Prostate gland (tissue), 2 donors: ENCODE measurements around the gene ANKRD2. TPM values are rescaled to one million over a fixed set of nuclear protein-coding genes. Genes with fewer than 3 reads are reported as not detected.
A peak's percentile ranks its signal among the peaks of the same experiment; 100 is the strongest.

Source experiments
- DNase-seq: peaks from one replicate; pipeline ENCODE4 v3.0.0-alpha.2; 2019; ENCODE audit warnings: low spot score
- H3K27ac ChIP-seq, 2 donors: fragments of 200-600 bp; sonication (generic); 2 replicates each; pipeline ENCODE4 v1.5.1; 2017 to 2019
- H3K27me3 ChIP-seq: fragments of 200-600 bp; sonication (generic); replicated peaks from 2 replicates; pipeline ENCODE4 v1.5.1; 2019; ENCODE audit not compliant: insufficient read depth
- H3K36me3 ChIP-seq, 2 donors: fragments of 200-600 bp; sonication (generic); 1 replicate in 1 of 2; 2 replicates in 1 of 2; pipeline versions ENCODE4 v1.5.1 to v1.8.1; 2017 to 2019
- H3K4me1 ChIP-seq: fragments of 200-600 bp; sonication (generic); replicated peaks from 2 replicates; pipeline ENCODE4 v1.5.1; 2019
- H3K4me3 ChIP-seq, 2 donors: fragments of 200-600 bp; sonication (generic); 2 replicates each; pipeline ENCODE4 v1.5.1; 2017 to 2019
- H3K9me3 ChIP-seq: fragments of 200-600 bp; sonication (generic); 2 replicates; pipeline ENCODE4 v1.5.1; 2017
- POLR2A ChIP-seq: fragments of 450-650 bp; IDR thresholded peaks from one replicate; pipeline ENCODE4 v1.6.1; 2016; ENCODE audit warnings: antibody characterized with exemption, mild to moderate bottlenecking
- POLR2AphosphoS5 ChIP-seq: sonication (generic); formaldehyde crosslinking; IDR thresholded peaks from one replicate; pipeline ENCODE4 v1.6.1; 2017; ENCODE audit warnings: antibody characterized with exemption
- WGBS: methylation state at CpG from one replicate; pipeline ENCODE4 v1.1.5; 2018; 5-methylcytosine and 5-hydroxymethylcytosine counted together
- intact Hi-C: fragments of 100-400 bp; cut with DNase I; formaldehyde crosslinking; loops from one replicate; pipeline ENCODE4 v1.14.2; 2022
- total RNA-seq, 2 donors: library from RNA; depleted of rRNA; stranded (reverse); fragments of >200 nt; gene quantifications; one replicate each; pipeline ENCODE4 v1.1.0, GENCODE V29; 2016
- TF ChIP-seq, protein P1 (sequence below), 4 experiments: fragments of 200-600 bp in 2 of 4; fragments of 450-650 bp in 2 of 4; sonication (generic) in 2 of 4; IDR thresholded peaks; 1 replicate in 3 of 4; 2 replicates in 1 of 4; pipeline ENCODE4 v1.5.1; 2016 to 2019; ENCODE audit warnings: antibody characterized with exemption in 4 of 4, mild to moderate bottlenecking in 2 of 4, moderate library complexity in 2 of 4

ANKRD2 gene
- total RNA-seq, 2 donors from 2014 or later: 13.9 TPM; not detected in 1

DNA sequence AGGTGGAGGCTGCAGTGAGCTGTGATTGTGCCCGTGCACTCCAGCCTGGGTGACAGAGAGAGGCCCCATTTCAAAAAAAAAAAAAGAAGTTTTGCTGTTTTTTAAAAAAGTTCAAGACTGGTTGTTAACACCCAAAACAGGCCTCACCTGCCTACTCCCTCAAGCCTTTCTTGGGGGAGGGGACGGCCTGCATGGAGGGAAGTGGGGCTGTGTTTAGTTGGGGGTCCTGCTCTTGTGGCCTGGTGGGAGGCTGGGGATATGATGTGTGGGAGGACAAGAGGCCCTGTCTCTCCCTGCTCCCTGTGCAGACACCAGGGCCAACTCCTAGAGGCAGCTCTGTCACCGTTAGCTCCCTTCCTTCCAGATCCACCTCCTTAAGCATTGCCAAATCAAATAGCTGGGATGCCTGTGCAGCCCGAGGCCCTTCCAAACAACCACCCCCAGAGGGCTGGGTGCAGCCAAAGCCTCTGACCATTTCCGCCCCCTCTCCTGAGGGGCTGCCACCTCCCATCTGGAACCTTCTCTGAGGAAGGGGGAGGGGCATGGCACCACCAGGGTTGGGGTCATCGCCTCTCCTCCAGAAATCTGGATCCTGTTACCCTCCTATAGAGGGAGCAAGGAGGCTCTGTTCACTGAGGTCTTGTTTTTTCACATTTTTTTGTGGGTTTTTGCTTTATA is 32.9 kb upstream of the ANKRD2 start:
- H3K4me3 ChIP-seq: no peak overlapping the region
- WGBS: 45% methylated on average over 6 of the region's 6 CpGs
- H3K36me3 ChIP-seq: no peaks in the 10 kb centered on the region
- no peaks in the 10 kb centered on the region for H3K27me3 ChIP-seq
- H3K4me1 ChIP-seq: peaks cover 8% of the 10 kb centered on the region
- TF ChIP-seq POLR2AphosphoS5: no peak
- H3K27ac ChIP-seq: peak overlapping the region in 1 of 2 donors; percentile 11
- intact Hi-C loops: loop anchor here (5.0 kb wide), 1 partner anchor 42 kb away; the partner anchor contains the start of genes MMS19 and UBTD1
- H3K9me3 ChIP-seq: no peaks in the 10 kb centered on the region
- DNase-seq: no peak

DNA sequence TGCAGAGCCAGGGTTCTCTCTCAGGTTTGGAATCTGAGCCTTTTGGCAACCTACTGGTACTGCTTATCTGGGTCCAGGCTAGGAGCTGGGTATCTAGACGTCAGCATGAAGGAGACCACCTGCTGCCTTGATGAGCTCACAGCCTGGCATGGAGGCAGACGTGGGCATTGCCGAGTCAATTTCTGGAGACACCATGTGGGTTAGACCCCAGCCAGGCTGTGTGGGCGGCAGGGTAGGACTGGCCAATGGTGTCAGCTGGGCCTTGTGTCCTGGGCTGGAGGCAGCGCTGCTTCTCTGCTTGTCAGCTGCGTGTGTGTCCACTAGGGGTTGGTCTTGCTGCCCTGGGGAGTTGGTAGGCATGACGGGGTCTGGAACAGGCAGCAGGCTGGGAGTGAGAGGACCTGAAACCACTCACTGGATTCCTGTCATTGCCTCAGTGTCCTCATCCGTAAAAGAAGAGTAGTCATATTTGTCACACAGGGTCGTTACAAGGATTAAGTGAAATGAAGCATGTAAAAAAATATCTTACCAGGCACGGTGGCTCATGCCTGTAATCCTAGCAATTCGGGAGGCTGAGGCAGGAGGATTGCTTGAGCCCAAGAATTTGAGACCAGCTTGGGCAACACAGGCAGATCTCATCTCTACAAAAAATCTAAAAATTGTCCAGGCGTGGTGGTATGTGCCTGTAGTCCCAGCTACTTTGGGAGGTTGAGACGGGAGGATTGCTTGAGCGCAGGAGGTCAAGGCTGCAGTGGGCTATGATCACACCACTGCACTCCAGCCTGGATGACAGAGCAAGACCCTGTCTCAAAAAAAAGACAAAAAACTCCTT is 31.7 kb upstream of the ANKRD2 start:
- no peak overlapping the region for H3K4me3 ChIP-seq
- intact Hi-C loops: loop anchor here (5.0 kb wide), 1 partner anchor 44 kb away; the partner anchor contains the start of genes MMS19 and UBTD1
- H3K36me3 ChIP-seq: no peaks in the 10 kb centered on the region
- TF ChIP-seq, protein P1, sequence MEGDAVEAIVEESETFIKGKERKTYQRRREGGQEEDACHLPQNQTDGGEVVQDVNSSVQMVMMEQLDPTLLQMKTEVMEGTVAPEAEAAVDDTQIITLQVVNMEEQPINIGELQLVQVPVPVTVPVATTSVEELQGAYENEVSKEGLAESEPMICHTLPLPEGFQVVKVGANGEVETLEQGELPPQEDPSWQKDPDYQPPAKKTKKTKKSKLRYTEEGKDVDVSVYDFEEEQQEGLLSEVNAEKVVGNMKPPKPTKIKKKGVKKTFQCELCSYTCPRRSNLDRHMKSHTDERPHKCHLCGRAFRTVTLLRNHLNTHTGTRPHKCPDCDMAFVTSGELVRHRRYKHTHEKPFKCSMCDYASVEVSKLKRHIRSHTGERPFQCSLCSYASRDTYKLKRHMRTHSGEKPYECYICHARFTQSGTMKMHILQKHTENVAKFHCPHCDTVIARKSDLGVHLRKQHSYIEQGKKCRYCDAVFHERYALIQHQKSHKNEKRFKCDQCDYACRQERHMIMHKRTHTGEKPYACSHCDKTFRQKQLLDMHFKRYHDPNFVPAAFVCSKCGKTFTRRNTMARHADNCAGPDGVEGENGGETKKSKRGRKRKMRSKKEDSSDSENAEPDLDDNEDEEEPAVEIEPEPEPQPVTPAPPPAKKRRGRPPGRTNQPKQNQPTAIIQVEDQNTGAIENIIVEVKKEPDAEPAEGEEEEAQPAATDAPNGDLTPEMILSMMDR (IDR thresholded peaks at IDR 0.05): no peak
- TF ChIP-seq POLR2AphosphoS5: no peak
- no peak for TF ChIP-seq POLR2A
- H3K9me3 ChIP-seq: no peaks in the 10 kb centered on the region
- H3K27me3 ChIP-seq: no peaks in the 10 kb centered on the region
- H3K27ac ChIP-seq: peak overlapping the region in 1 of 2 donors; percentile 82
- 90% methylated on average over 14 of the region's 14 CpGs for WGBS
- peaks cover 8% of the 10 kb centered on the region for H3K4me1 ChIP-seq
- DNase-seq: no peak

GRCh38 chr10:97542169-97543024 is 30.2 kb upstream of the ANKRD2 start:
- H3K27ac ChIP-seq: peak overlapping the region; percentile 78 to 82
- TF ChIP-seq, protein P1 (IDR thresholded peaks at IDR 0.05): no peak
- peak; percentile 76 for TF ChIP-seq POLR2AphosphoS5
- no peak overlapping the region for H3K4me3 ChIP-seq
- H3K27me3 ChIP-seq: no peaks in the 10 kb centered on the region
- DNase-seq: peak; percentile 60
- H3K9me3 ChIP-seq: no peaks in the 10 kb centered on the region
- 41% methylated on average over 9 of the region's 9 CpGs for WGBS
- H3K4me1 ChIP-seq: peaks cover 8% of the 10 kb centered on the region
- intact Hi-C loops: loop anchor here (5.0 kb wide), 1 partner anchor 45 kb away; the partner anchor contains the start of genes MMS19 and UBTD1
- no peaks in the 10 kb centered on the region for H3K36me3 ChIP-seq

GRCh38 chr10:97543025-97543546 is 29.5 kb upstream of the ANKRD2 start:
- H3K27ac ChIP-seq: peak overlapping the region; percentile 78 to 82
- TF ChIP-seq POLR2AphosphoS5: peak; percentile 71
- no peak for TF ChIP-seq POLR2A
- TF ChIP-seq, protein P1 (IDR thresholded peaks at IDR 0.05): no peak
- intact Hi-C loops: loop anchor here (5.0 kb wide), 1 partner anchor 46 kb away; the partner anchor contains the start of genes MMS19 and UBTD1
- DNase-seq: peak; percentile 51
- 60% methylated on average over 10 of the region's 10 CpGs for WGBS
- H3K27me3 ChIP-seq: no peaks in the 10 kb centered on the region
- no peak overlapping the region for H3K4me3 ChIP-seq
- no peaks in the 10 kb centered on the region for H3K36me3 ChIP-seq
- no peaks in the 10 kb centered on the region for H3K9me3 ChIP-seq
- peaks cover 8% of the 10 kb centered on the region for H3K4me1 ChIP-seq
